K562 (cell line): Measurements from ENCODE around the gene FKBP15. TPM values are rescaled to one million over a fixed set of nuclear protein-coding genes. Genes with fewer than 3 reads are reported as not detected.

ENCODE experiments used
- KDM5B ChIP-seq: fragments of 200-600 bp; sonication (generic); IDR thresholded peaks from 2 replicates; pipeline ENCODE4 v1.6.1; 2012; ENCODE audit warnings: low read depth, mild to moderate bottlenecking, moderate library complexity, low read length, control low read depth, inconsistent platforms; ENCODE audit not compliant: insufficient replicate concordance
- MIER1 ChIP-seq: fragments of 450-650 bp; IDR thresholded peaks from 2 replicates; pipeline ENCODE4 v1.6.1; 2016; ENCODE audit warnings: antibody characterized with exemption, mild to moderate bottlenecking, low read depth
- RFX5 ChIP-seq: IDR thresholded peaks from 2 replicates; pipeline ENCODE4 v1.6.1; 2011; ENCODE audit warnings: low read depth, mild to moderate bottlenecking, improper control_type of control experiment, low read length
- ZNF121 ChIP-seq: sonication (generic); formaldehyde crosslinking; conservative IDR thresholded peaks from 2 replicates; pipeline ENCODE4 v1.8.0; 2022; ENCODE audit warnings: missing genetic modification reagents
- ZNF263 ChIP-seq: sonication (generic); formaldehyde crosslinking; IDR thresholded peaks from 2 replicates; pipeline ENCODE4 v1.8.0; 2022; ENCODE audit warnings: mild to moderate bottlenecking, missing genetic modification reagents, borderline replicate concordance
- ZNF589 ChIP-seq: fragments of 200-800 bp; sonication (Bioruptor generic); IDR thresholded peaks from 2 replicates; pipeline ENCODE4 v1.6.1; 2016; ENCODE audit warnings: low read depth, missing genetic modification characterization, missing compliant biosample characterization
- polyA plus RNA-seq, 8 experiments: library from polyadenylated mRNA; depleted of rRNA in 4 of 8; stranded (reverse) in 5 of 8; unstranded in 3 of 8; fragments of >200 nt; fragmentation: Nextera tagmentation in 2 of 8; fragmentation: Illumina TruSeq in 1 of 8; extraction: Ambion mirVana in 2 of 8; extraction: Trizol in 1 of 8; gene quantifications; 2 replicates each; pipeline versions ENCODE4 v1.2.1 to v1.2.3, GENCODE V29; 2011 to 2014; ENCODE audit warnings: inconsistent platforms in 1 of 8, missing spikeins in 1 of 8
- total RNA-seq, 7 experiments: library from RNA; depleted of rRNA in 6 of 7; stranded (reverse); fragments of >200 nt in 6 of 7; fragmentation: Illumina TruSeq in 2 of 7; extraction: Trizol in 2 of 7; gene quantifications; 2 replicates each; pipeline versions ENCODE4 v1.2.1 to v1.2.3, GENCODE V29; 2011 to 2021; ENCODE audit warnings: low replicate concordance in 1 of 7
- TF ChIP-seq, protein P1 (sequence below): IDR thresholded peaks from 2 replicates; pipeline ENCODE4 v1.6.1; 2012; ENCODE audit warnings: low read depth, low read length, improper control_type of control experiment, borderline replicate concordance
- TF ChIP-seq, protein P2 (sequence below): fragments of 250-450 bp; sonication (Bioruptor Pico); IDR thresholded peaks from 2 replicates; pipeline ENCODE4 v1.4.0; 2020; ENCODE audit warnings: mild to moderate bottlenecking, moderate library complexity
- TF ChIP-seq, protein P3 (sequence below): fragments of 450-650 bp; formaldehyde crosslinking; IDR thresholded peaks from 2 replicates; pipeline ENCODE4 v1.4.0; 2020; ENCODE audit warnings: mild to moderate bottlenecking, moderate library complexity

Gene FKBP15
- total and polyA plus RNA-seq, 9 of the 15 experiments (the other 6 are each of a cell fraction or from before 2014, with no cell fraction given), result 8.7 to 38.0 (median 18.9) TPM

DNA sequence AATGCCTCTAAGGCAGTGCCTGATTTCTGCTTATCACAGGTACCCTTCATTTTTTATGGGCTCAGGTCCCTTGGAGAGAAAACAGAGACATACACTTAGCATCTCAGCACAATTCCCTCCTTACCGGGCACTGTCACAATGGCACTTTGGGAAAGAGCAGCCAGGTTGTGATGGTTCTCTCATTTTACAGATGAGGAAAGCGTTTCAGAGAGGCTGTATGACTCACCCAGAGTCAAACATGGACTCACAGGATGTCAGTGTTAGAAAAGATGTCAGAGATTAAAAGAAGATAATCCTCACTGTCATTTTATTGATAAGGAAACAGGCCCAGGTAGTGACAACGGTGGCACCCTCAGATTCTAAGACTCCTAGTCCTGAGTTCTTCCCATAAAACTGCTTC, 82.3 kb downstream of the FKBP15 start (continued):
- TF ChIP-seq RFX5, result no peak
- no peak for TF ChIP-seq ZNF121
- no peak for TF ChIP-seq KDM5B
- TF ChIP-seq, protein P1, sequence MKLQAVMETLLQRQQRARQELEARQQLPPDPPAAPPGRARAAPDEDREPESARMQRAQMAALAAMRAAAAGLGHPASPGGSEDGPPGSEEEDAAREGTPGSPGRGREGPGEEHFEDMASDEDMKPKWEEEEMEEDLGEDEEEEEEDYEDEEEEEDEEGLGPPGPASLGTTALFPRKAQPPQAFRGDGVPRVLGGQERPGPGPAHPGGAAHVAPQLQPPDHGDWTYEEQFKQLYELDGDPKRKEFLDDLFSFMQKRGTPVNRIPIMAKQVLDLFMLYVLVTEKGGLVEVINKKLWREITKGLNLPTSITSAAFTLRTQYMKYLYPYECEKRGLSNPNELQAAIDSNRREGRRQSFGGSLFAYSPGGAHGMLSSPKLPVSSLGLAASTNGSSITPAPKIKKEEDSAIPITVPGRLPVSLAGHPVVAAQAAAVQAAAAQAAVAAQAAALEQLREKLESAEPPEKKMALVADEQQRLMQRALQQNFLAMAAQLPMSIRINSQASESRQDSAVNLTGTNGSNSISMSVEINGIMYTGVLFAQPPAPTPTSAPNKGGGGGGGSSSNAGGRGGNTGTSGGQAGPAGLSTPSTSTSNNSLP, result no peak
- TF ChIP-seq, protein P2, sequence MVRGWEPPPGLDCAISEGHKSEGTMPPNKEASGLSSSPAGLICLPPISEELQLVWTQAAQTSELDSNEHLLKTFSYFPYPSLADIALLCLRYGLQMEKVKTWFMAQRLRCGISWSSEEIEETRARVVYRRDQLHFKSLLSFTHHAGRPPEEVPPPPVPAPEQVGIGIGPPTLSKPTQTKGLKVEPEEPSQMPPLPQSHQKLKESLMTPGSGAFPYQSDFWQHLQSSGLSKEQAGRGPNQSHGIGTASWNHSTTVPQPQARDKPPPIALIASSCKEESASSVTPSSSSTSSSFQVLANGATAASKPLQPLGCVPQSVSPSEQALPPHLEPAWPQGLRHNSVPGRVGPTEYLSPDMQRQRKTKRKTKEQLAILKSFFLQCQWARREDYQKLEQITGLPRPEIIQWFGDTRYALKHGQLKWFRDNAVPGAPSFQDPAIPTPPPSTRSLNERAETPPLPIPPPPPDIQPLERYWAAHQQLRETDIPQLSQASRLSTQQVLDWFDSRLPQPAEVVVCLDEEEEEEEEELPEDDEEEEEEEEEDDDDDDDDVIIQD (CRISPR knock-in tag), result no peak
- TF ChIP-seq ZNF263 (CRISPR knock-in tag), result no peak
- TF ChIP-seq, protein P3, sequence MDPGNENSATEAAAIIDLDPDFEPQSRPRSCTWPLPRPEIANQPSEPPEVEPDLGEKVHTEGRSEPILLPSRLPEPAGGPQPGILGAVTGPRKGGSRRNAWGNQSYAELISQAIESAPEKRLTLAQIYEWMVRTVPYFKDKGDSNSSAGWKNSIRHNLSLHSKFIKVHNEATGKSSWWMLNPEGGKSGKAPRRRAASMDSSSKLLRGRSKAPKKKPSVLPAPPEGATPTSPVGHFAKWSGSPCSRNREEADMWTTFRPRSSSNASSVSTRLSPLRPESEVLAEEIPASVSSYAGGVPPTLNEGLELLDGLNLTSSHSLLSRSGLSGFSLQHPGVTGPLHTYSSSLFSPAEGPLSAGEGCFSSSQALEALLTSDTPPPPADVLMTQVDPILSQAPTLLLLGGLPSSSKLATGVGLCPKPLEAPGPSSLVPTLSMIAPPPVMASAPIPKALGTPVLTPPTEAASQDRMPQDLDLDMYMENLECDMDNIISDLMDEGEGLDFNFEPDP (CRISPR knock-in tag), result no peak
- TF ChIP-seq MIER1, result no peak
- TF ChIP-seq ZNF589 (CRISPR knock-in tag), result no peak
